RPMI7951 (cell line): ENCODE data around the gene OPCML. TPM values are rescaled to one million over a fixed set of nuclear protein-coding genes. Genes with fewer than 3 reads are reported as not detected.

ENCODE experiments used
- DNase-seq: peaks from one replicate; pipeline ENCODE4 v3.0.0-alpha.2; 2012; ENCODE audit warnings: low read depth
- total RNA-seq: library from RNA; depleted of rRNA; stranded (reverse); fragments of >200 nt; shearing (Covaris generic); gene quantifications from 2 replicates; pipeline ENCODE4 v1.2.3, GENCODE V29; 2014

The OPCML gene
- total RNA-seq, 1 experiment from 2014 or later, result not detected

DNA sequence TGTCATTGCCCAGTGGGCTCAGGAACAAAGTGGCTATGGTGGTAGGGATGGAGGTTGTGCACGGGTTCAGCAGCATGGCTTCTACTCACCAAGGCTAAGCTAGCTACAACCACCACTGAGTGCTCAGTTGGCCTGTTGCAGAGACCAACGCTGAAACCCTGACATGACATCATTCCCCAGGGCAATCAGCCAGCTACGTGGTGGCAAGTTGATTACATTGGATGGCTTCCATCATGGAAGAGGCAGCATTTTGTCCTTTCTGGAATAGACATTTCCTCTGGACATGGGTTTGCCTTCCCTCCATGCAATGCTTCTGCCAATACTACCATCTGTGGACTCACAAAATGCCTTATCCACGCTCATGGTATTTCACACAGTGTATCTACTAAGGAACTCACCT, 634.3 kb downstream of the OPCML start:
- DNase-seq, result peak; percentile 59

DNA sequence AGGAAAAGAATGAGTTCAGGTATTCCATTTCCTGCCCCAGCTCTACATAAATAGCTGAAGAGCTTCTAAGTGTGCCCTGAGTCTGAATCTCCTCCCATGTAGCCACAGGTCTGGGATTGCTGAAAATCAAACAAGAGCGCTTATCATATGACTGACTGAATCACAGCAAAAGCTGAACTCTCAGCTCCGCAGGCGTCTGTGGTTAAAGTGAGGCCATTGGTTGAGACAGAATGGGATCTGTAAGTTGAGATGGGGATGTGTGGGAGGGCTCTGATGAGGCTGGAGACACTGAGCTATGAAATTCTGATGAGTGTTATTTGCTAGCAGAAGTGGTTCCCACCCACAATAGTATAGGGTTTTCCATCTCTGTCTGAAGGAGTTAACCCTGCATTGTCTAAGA, 637.0 kb downstream of the OPCML start:
- peak; percentile 74 for DNase-seq

DNA sequence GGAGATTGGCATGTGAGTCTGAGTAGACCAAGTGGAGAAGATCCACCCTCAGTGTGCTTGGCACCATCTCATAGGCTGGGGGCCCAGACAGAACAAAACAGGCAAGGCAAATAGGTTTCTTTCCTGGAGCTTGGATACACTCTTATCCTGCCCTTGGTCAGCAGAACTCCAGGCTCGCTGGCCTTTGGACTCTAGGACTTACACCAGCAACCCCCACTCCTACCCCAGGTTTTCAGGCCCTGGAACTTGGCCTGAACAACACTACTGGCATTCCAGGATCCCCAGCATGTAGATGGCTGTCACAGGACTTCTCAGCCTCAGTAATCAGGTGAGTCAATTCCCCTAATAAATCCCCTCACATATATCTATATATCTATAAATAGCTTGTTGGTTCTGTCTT, 637.7 kb downstream of the OPCML start:
- no peak for DNase-seq

DNA sequence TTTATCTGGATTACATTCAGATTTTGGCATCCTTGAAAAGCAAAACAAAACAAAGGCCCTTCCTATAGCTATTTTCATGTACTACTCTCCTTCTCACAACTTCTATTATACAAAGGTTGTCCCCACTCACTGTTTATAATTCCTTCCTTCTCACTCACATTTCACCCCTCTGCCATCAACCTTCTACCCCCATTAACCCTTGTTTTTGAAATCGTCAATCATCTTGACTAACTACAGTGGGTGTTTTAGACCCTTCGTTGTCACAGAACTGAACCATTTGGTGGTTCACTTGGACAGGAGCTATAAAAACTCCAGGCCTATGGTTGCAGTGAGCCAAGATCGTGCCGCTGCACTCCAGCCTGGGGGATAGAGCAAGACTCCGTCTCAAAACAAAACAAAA, 639.4 kb downstream of the OPCML start:
- no peak for DNase-seq

DNA sequence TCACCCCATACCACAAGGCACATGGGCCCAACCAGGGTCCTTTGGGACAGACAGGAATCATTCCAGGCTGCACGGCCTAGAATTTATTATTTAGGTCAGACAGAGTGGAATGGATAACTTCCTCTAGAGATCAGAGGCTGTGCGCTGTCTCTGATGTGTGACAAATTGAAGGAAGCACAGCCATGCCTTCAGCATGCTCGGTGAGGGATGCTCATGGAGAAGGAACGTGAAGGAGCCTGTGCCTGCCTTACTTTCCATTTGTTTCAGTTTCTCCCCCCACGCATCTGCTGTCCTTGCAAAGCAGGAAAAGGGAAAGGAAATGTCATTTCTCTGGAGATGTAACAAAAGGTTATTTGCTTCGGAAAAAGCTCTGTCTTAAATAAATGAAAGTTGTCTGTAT, 644.1 kb downstream of the OPCML start:
- peak; percentile 59 for DNase-seq

DNA sequence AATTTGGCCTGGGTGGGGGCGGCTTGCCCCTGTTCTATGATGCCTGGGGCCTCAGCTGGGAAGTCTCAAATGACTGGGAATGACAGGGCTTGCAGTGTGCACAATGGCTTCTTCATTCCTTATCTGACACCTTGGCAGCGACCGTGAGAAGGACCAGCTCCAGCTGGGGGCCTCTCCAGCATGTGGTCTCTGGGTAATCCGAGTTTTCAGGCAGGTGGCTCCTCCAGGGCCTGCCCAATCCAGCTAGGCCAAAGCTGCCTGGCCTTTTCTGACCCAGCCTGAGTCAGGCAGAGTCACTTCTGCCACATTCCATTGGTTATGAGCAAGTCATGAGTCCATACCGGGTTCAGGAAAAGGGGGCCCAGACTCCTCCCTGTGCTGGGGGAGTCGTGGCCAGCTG, 646.0 kb downstream of the OPCML start:
- DNase-seq, result peak; percentile 77

DNA sequence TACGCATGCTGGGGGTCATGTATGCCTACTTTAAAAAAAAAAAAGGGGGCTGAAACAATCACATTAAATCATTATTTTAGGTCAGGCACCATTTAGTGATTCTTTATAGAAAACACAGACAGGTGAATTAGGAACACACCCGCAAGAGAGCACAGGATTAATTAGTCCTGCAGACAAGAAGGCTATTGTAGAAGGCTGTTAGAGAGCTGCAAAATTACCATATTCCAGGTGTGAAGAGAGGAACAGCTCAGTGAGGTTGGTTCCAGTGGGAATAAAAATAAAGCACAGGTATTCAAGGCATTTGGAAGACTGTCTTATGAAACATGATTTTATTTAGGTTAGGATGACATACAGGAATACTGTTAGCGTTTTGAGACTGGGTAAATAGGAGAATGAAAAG, 649.1 kb downstream of the OPCML start:
- no peak for DNase-seq

DNA sequence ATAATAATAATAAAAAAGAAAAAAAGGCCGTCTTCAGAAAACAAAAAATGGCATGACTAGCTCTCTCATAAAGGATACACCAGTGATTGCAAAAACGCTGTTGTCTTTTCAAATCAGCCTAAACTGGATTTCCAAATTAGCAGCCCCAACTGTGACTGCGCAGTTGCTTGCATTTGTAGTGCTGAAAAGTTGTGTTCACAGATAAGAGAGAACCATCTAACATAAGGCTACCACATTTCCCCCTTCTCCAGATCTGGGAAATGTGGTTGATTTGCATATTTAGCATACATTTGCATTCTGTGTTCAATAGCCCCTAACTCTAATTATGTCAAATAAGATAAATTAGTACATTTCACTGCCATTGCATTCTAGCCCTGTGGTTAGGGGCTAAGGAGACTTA, 650.7 kb downstream of the OPCML start:
- no peak for DNase-seq

DNA sequence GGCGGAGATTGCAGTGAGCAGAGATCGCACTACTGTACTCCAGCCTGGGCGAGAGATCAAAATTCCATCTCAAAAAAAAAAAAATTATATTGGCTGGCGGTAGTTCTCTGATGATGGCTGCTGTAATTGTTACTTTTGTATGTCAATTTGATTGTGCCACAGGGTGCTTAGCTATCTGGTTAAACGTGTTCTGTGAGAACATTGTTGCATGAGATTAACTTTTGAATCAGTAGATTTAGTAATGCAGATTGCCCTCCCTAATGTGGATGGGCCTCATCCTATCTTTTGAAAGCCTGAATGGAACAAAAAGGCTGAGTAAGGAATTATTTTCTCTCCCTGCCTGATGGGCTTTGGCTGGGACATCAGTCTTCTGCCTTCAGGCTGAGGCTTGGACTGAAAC, 654.2 kb downstream of the OPCML start:
- DNase-seq, result no peak

DNA sequence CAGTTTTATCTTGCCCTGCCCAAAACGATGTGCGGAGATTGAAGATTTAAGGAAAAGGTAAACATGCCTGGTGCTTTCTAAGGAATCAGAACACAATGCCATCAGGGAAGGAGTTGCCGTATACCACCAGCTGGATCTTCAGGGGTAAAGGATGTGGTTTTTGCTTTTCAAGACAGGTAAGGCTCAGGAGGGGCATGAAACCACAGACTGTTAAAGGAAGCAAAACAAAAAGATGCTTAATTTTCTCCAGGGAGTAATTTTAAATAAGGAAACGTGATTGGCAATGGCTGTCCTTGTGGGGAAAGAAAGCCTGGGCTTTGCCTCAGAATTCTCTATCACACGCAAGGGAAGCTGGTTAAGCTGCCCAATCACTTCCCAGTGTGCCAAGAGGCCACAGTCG, 655.6 kb downstream of the OPCML start:
- no peak for DNase-seq

DNA sequence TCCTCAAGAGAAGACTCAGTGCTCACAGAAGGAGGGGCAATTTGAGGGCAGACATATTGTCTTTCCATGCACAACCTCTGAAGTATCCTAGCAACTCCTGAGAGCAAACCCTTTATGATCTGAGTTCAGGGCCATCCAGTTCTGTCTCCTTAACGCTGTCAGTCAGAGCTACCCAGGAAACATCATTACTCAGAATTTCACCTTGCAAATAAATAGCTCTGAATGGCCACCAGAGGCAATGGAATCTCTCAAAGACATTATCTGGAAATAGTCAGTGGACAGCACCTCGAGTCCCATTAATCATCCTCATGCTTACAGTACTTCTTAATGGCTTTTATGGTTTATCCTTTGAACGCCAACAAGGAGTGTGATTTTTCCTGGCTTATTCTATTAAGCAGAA, 656.1 kb downstream of the OPCML start:
- DNase-seq, result no peak

DNA sequence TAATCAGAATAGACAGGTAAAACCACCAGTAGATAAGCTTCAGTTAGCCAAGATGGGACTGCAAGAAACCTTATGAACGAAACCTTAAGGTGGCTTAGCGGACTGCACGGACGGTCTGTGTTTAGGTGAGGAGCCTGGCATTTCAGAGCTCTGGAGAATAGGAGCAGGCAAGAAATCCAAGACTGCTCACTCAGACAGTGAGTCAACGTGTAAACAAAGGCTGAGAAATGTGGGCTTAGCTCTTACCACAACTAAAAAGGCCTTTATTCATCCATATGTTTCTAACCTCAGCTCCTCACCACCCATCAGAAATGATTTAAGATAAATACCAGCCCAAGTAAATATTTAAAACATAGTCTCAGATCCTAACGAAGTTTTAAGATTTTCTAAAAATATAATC, 657.7 kb downstream of the OPCML start:
- DNase-seq, result peak; percentile 64

DNA sequence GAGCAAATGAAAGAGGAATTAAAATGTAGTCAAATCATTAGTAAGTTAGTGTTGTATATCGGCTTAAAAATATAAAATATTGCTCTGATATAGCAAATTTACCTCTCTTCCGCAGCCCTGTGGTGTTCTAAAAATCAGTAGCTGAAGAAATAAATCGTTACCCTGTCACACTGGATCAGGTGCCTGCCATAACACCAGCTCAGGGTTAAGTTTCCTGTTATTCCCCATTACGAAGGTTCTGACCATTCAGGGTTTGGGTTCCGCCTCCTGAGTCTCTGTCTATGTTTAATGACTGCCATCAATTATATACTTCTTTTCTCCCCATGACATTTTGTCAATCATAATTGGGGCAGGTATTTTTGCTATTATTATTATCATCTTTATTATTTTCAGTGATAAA, 658.5 kb downstream of the OPCML start:
- no peak for DNase-seq

DNA sequence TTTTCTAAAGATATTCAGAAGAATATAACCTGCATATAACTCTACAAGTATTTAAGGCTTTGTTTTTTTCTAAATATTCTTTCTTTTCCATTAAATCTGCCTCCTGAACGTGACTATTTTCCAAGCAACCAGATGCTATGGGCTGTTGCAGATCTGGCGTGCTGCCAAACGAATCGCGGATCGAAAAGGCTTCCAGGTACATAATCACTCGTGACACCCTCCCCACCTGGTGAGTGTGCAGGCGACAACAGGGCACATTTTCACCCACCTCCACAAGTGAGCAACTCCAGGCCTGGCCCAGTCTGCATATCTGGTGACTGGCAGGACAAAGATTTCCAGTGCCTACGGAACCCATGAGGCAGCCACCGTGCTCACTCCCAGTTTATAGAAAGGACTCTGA, 660.1 kb downstream of the OPCML start:
- DNase-seq, result no peak

DNA sequence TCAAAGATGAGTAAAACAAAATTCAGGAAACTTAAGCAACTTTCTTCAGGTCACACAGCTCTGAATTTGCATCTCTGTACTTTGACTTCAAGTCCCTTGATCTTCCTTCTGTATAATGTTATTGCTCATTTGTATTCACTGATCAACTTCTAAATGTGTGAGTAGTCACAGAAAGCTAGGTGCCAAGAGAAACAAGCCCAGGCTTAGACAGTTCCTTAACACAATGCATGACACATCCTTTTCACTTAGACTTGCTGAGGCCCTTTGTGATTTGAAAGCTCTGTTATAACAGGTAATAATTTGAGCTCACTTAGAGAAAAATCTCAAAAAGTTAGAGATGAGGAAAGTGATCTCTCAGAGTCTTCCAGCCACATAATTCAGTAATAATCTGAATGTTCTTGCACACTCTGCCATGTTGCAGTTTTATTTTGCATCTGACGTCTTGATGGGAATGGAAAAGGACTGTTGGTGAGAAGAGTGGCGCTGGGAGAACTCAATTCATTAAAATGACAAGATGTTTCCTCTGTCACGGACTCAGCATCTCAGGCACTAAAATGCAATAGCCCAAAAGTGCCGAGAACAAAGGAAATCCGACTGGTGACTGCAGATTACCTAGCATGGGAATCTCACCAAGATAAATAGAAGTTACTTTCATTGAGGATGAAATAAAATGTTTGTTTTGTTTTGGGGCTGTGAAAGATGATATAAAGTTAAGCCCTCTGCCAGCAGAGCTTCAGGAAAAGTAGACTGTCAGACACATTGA, 665.3 kb downstream of the OPCML start:
- no peak for DNase-seq

DNA sequence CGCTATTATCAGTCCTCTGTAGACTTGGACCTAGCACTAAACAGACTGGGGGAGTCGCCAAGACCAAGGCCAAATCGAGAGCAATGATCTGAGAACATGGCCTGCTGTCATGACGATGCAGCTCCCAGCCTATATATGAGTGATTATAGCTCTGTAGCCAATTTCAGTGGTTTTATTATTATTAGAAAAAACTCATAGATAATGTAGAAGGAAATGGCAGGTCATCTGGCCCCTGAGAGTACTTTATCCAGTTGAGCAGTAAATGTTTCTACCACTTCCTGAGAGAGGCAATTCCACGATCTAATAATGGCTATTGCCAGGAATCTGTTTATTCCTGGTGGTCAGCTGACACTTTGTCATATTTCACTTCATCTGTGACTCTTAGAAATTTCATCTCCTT, 666.7 kb downstream of the OPCML start:
- no peak for DNase-seq

DNA sequence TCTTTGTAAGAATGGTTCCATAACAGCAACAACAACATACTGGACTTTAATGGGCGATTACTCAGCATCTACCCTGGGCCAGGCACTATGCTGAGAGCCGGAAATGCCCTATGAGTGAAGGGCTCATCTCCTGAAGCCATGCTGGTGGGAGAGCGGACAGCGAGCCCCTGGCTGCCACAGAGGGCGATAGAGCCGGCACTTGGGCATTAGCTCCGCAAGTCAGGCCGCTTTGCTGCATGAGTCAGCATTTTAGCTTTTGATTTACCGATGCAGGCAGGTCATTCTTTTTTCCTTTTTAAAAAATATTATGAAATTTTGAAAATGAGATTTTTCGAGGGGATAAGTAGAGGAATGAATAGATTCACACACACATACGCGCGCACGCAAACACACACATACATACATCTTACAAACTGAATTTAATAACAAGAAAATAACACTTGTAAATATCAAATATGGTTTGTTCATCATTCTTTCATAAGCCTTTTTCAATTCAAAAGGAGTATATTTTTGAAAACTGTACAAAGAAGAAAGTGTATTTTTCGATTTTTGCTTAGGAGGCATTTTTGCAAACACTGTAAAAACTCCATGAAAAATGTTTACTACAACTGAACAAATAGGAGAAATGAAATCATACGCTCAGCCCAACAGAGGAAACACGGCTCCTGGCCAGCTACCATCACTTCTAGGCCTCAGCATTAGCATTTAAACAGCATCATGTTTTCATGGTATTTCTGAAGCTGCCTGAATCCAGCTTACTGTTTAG, 667.3 kb downstream of the OPCML start:
- no peak for DNase-seq

DNA sequence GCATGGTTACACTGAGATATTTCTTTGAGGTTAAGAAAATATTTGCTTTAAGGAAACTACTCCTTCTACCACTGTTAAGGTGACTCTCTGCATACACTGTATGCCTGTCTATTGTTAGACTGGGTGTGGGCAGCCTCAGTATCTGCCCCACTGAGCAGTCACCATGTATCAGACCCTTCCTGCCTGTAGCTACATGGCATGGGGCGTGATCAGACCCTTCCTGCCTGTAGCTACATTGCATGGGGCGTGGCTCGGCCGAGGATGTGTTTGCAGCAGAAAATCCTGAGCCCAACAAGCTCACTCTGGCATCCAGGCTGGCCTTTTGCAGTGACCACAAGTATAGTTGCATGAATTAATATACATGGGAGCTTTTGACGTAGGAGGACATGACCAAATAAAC, 669.4 kb downstream of the OPCML start:
- no peak for DNase-seq

DNA sequence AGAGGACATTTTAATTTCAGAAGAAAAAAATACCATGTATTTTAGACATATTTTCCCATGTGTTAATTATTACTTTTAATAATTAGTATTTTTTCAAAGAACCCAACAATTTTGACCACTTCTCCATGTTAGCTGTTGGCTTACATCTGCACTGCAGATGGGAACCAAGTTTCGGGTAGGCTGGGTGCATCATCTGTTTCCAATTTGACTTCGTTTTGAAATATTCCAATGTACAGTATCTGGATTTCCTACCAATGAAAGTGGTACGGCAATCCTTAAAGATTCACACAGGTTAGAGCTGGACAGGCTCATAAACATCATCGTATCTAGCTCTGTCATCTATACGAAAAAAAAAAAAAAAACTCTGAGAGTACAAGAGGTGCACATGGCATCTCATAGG, 670.2 kb downstream of the OPCML start:
- peak; percentile 35 for DNase-seq

DNA sequence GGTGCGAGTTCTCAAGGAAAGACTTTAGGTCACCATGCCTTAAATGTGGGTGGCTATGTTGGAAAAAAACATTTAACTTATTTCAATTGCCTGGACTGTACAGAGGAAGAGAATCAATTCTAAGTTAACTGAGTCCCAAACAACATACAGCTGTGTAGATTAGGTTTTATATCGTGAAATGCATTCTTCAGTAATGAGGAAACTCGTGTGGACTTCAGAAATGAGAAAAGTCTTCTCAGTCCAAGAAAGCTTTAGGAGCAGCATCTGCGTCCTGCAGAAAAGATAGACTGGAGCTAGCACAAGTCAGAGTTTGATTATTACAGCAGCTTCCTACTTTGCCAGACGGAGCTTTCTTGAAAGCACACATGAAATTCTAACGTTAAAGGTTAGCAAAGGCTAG, 673.0 kb downstream of the OPCML start:
- DNase-seq, result no peak

DNA sequence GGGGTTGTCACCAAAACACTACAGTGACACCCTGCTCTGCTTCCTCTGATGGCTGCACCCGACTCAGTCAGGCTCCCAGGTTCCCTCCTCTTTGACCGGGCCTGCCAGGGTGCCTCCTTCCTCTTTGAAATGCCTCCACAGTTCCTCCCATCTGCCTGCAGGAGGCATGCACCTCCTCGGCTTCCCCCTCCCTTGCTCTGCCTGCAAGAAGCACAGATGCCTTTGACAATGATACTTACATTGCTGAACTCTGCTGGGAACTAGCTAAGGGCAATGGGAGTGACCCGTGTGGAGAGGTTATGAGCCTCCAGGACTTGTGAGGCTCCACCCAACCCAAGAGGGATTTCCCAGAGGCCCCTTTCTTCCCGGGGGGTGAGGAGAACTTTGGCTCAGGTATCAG, 674.1 kb downstream of the OPCML start:
- peak; percentile 47 for DNase-seq

DNA sequence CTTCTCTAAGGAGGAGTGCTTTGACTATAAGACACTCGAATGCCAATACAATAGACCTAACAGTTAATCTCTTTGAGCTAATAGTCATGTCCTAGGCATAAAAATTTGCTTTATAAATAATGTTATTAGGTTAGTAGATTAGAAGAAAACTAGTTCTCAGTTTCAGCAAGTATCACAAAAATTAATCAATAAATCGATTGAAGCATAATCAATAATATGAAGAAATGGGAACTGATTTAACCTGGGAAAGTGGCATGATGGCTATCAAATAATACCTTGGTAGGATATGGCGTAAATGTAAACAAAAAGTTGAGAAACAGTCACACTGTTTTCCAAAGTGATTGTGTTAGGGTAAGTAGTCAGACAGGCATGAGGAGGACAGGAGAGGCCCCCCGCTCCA, 676.3 kb downstream of the OPCML start:
- DNase-seq, result no peak

DNA sequence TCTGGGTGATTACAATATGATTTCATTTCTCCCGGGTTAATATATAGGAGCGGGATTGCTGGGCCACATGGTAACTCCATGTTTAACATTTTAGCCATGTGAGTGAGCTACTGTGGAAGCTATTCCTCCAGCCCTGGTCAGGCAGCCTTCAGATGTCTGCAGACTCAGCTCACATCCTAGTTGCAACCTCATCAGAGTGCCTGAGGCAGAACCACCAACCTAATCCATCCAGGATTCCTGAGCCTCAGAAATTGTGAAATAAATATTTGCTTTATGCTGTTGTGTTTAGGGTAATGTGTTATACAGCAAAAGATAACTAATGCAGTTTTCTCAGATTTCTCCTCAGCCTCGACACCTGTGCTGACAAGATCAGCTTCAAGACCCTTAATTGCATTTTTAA, 676.8 kb downstream of the OPCML start:
- peak; percentile 19 for DNase-seq

DNA sequence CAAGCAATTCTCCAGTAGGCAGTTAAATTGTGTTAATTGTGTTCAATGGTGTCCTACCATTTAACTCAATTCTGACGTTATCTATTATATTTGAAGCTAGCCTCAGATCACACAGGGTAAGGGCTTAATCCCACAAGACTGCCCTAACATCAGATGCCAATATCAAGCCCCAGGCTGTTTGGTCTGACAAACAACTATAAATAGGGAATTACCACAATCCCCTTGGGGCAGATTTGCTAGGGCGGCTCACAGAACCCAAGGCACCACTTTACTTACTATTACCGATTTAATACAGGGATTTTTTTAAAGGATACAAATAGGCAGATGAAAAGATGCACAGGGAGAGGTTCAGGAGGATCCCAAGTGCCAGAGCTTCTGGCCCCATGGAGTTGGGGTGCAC, 678.4 kb downstream of the OPCML start:
- DNase-seq, result no peak
